ENCODE data around the gene HERC4.

DNA sequence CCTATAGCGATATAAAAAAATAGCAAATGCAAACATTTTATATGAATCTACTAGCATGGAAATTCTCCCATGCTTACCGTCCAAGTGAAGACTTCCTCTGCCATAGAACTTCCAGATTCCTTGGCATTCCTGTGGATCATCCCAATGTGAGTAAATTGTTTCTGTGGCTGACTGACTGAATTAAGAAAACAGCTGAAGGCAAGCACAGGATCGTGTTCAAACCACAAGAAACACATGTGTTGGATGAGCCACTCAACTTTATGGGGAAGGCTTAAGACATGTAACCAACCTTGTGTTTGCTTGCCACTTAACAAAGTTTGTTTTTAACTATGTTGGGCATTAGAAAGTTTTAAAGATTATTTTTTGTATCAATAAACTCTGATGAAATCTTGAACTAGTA is 31.6 kb upstream of the HERC4 start:
- TF ChIP-seq, protein P1, sequence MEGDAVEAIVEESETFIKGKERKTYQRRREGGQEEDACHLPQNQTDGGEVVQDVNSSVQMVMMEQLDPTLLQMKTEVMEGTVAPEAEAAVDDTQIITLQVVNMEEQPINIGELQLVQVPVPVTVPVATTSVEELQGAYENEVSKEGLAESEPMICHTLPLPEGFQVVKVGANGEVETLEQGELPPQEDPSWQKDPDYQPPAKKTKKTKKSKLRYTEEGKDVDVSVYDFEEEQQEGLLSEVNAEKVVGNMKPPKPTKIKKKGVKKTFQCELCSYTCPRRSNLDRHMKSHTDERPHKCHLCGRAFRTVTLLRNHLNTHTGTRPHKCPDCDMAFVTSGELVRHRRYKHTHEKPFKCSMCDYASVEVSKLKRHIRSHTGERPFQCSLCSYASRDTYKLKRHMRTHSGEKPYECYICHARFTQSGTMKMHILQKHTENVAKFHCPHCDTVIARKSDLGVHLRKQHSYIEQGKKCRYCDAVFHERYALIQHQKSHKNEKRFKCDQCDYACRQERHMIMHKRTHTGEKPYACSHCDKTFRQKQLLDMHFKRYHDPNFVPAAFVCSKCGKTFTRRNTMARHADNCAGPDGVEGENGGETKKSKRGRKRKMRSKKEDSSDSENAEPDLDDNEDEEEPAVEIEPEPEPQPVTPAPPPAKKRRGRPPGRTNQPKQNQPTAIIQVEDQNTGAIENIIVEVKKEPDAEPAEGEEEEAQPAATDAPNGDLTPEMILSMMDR (IDR thresholded peaks at IDR 0.05) = no peak
- no peak for TF ChIP-seq POLR2A (IDR thresholded peaks at IDR 0.05)

All from Peyer's patch (tissue), 4 donors.